ENCODE measurements around the gene HOMER2.

Gene HOMER2

DNA sequence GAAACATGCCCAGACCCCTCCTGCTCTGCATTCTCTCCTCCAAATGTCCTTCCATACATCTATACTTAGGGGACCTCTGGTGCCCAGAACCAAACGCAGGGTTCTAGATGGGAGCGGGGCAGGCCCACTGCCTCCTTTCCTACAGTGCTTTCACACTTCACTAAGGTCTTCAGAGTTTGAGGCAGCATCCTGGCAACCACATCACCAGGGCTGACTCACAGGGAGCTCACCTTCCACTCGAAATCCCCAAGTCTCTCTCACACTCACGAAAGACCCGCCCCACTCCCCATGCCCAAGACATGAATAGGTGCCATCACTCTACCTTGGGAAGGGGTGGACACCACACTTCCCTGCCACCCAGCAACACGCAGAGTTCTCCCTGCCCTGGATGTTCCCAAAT, 18.9 kb downstream of the HOMER2 start:
- Histone ChIP-seq H3K4me1 (ENCODE audit: insufficient read depth, low read length, poor library complexity, severe bottlenecking) (no peaks in the 10 kb centered on the region), H3K36me3 (ENCODE audit: insufficient read depth, low read length) (no peaks in the 10 kb centered on the region), H3K27me3 (ENCODE audit: insufficient read depth, low read length, poor library complexity, severe bottlenecking) (no peaks in the 10 kb centered on the region), H3K9me2 (replicated peaks; ENCODE audit: low read depth, low read length) (no peaks in the 10 kb centered on the region), H3F3A (ENCODE audit: low read depth) (no peaks in the 10 kb centered on the region), H3K4me2 (ENCODE audit: low read depth, low read length, poor library complexity, severe bottlenecking) (no peak overlapping the region), H3K79me2 (ENCODE audit: insufficient read depth, low read length) (no peaks in the 10 kb centered on the region), H3K9me3 (ENCODE audit: insufficient read depth, low read depth, low read length) (no peaks in the 10 kb centered on the region), H2AFZ (ENCODE audit: low read length) (no peak overlapping the region), H3K4me3 (ENCODE audit: low read length, poor library complexity, severe bottlenecking) (no peak overlapping the region), H4K20me1 (ENCODE audit: insufficient read depth, low read length, poor library complexity, severe bottlenecking) (no peaks in the 10 kb centered on the region), H3K9ac (ENCODE audit: low read depth, low read length, poor library complexity, severe bottlenecking) (no peak overlapping the region)
- TF ChIP-seq, protein P1, sequence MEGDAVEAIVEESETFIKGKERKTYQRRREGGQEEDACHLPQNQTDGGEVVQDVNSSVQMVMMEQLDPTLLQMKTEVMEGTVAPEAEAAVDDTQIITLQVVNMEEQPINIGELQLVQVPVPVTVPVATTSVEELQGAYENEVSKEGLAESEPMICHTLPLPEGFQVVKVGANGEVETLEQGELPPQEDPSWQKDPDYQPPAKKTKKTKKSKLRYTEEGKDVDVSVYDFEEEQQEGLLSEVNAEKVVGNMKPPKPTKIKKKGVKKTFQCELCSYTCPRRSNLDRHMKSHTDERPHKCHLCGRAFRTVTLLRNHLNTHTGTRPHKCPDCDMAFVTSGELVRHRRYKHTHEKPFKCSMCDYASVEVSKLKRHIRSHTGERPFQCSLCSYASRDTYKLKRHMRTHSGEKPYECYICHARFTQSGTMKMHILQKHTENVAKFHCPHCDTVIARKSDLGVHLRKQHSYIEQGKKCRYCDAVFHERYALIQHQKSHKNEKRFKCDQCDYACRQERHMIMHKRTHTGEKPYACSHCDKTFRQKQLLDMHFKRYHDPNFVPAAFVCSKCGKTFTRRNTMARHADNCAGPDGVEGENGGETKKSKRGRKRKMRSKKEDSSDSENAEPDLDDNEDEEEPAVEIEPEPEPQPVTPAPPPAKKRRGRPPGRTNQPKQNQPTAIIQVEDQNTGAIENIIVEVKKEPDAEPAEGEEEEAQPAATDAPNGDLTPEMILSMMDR (conservative IDR thresholded peaks at IDR 0.05; ENCODE audit: low read length) = no peak
- TF ChIP-seq EZH2phosphoT487 (IDR thresholded peaks at IDR 0.05; ENCODE audit: borderline replicate concordance) = no peak

DNA sequence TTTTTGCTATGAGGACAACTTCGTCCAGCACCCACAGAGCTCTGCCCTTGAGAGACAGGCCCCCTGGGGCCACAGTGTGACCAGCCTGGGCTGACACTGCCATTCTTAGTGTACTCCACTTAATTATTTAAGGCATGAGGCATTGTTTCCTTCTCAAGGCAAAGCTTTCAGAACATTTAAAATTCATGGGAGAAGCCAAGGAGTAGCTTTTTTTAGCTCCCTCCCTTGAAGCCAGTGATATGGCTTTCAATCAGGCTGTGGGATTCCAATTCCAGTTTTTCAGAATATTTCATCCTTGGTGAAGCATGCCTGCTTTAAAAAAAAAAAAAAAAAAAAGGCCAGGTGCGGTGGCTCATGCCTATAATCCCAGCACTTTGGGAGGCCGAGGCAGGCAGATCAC, 21.3 kb downstream of the HOMER2 start:
- Histone ChIP-seq H3K79me2 (ENCODE audit: insufficient read depth, low read length) (no peaks in the 10 kb centered on the region), H3F3A (ENCODE audit: low read depth) (no peaks in the 10 kb centered on the region), H3K4me1 (ENCODE audit: insufficient read depth, low read length, poor library complexity, severe bottlenecking) (no peaks in the 10 kb centered on the region), H3K27me3 (ENCODE audit: insufficient read depth, low read length, poor library complexity, severe bottlenecking) (no peaks in the 10 kb centered on the region), H3K9me2 (replicated peaks; ENCODE audit: low read depth, low read length) (no peaks in the 10 kb centered on the region), H2AFZ (ENCODE audit: low read length) (no peak overlapping the region), H3K4me3 (ENCODE audit: low read length, poor library complexity, severe bottlenecking) (no peak overlapping the region), H3K4me2 (ENCODE audit: low read depth, low read length, poor library complexity, severe bottlenecking) (no peak overlapping the region), H3K36me3 (ENCODE audit: insufficient read depth, low read length) (no peaks in the 10 kb centered on the region), H3K9me3 (ENCODE audit: insufficient read depth, low read depth, low read length) (no peaks in the 10 kb centered on the region), H4K20me1 (ENCODE audit: insufficient read depth, low read length, poor library complexity, severe bottlenecking) (no peaks in the 10 kb centered on the region), H3K9ac (ENCODE audit: low read depth, low read length, poor library complexity, severe bottlenecking) (no peak overlapping the region)
- TF ChIP-seq EZH2phosphoT487 (IDR thresholded peaks at IDR 0.05; ENCODE audit: borderline replicate concordance) = no peak
- TF ChIP-seq, protein P1 (conservative IDR thresholded peaks at IDR 0.05; ENCODE audit: low read length) = no peak

DNA sequence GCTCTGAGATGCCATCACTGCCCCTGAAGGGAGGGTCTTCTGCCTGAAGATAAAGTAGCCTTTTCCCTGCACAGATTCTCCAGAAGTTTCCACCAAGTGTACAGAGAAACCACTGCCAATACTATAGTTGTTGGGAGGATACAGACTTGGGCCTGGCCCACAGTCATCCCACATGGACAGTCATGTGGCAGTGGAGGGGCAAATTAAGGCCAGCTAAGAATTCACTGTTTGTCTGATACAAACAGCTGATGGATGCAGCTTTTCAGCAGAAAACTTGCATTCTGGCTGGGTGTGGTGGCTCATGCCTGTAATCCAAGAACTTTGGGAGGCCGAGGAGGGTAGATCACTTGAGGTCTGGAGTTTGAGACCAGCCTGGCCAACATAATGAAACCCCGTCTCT, 22.1 kb downstream of the HOMER2 start:
- TF ChIP-seq, protein P1 (conservative IDR thresholded peaks at IDR 0.05; ENCODE audit: low read length) = no peak
- H3K9ac ChIP-seq (ENCODE audit: low read depth, low read length, poor library complexity, severe bottlenecking) = no peak overlapping the region
- H4K20me1 ChIP-seq (ENCODE audit: insufficient read depth, low read length, poor library complexity, severe bottlenecking) = no peaks in the 10 kb centered on the region
- H3K4me3 ChIP-seq (ENCODE audit: low read length, poor library complexity, severe bottlenecking) = no peak overlapping the region
- no peaks in the 10 kb centered on the region for H3K9me3 ChIP-seq (ENCODE audit: insufficient read depth, low read depth, low read length)
- no peaks in the 10 kb centered on the region for H3K9me2 ChIP-seq (replicated peaks; ENCODE audit: low read depth, low read length)
- no peaks in the 10 kb centered on the region for H3K27me3 ChIP-seq (ENCODE audit: insufficient read depth, low read length, poor library complexity, severe bottlenecking)
- no peak overlapping the region for H2AFZ ChIP-seq (ENCODE audit: low read length)
- H3K4me1 ChIP-seq (ENCODE audit: insufficient read depth, low read length, poor library complexity, severe bottlenecking) = no peaks in the 10 kb centered on the region
- no peaks in the 10 kb centered on the region for H3K79me2 ChIP-seq (ENCODE audit: insufficient read depth, low read length)
- no peaks in the 10 kb centered on the region for H3F3A ChIP-seq (ENCODE audit: low read depth)
- H3K36me3 ChIP-seq (ENCODE audit: insufficient read depth, low read length) = no peaks in the 10 kb centered on the region
- H3K4me2 ChIP-seq (ENCODE audit: low read depth, low read length, poor library complexity, severe bottlenecking) = no peak overlapping the region

Data from Loucy (cell line).